Epithelial cell of esophagus (primary cell): Measurements from ENCODE around the gene UPK3A.
"Not testable (repeated sequence)": the region's sequence is repeated elsewhere in the genome, so short reads cannot be mapped to it uniquely, and the experiment has no call there.

ENCODE experiments used
- DNase-seq: peaks from one replicate; pipeline ENCODE4 v3.0.0; 2010; ENCODE audit warnings: low read depth
- H3K4me3 ChIP-seq: 2 replicates; pipeline ENCODE4 v1.5.1; 2011; ENCODE audit warnings: mild to moderate bottlenecking, low read length, control low read depth
- CTCF ChIP-seq: IDR thresholded peaks from 2 replicates; pipeline ENCODE4 v1.5.1; 2011; ENCODE audit warnings: low read depth, mild to moderate bottlenecking, low read length, control low read depth, inconsistent platforms; ENCODE audit not compliant: insufficient read depth; ENCODE audit errors: missing control alignments

The UPK3A gene

GRCh38 chr22:45246060-45246985, 38.4 kb upstream of the UPK3A start:
- no peak for TF ChIP-seq CTCF
- DNase-seq = peak; percentile 97
- no peak overlapping the region for H3K4me3 ChIP-seq

GRCh38 chr22:45248832-45249561, 35.8 kb upstream of the UPK3A start:
- no peak for TF ChIP-seq CTCF

GRCh38 chr22:45251825-45252224, 32.9 kb upstream of the UPK3A start:
- no peak overlapping the region for H3K4me3 ChIP-seq
- DNase-seq = no peak
- no peak for TF ChIP-seq CTCF

More at GRCh38 chr22:45248832-45249561, 35.8 kb upstream of the UPK3A start:
- DNase-seq = peak; percentile 30
- H3K4me3 ChIP-seq = no peak overlapping the region

- no peak for TF ChIP-seq CTCF
- H3K4me3 ChIP-seq = no peak overlapping the region
- no peak for DNase-seq
Observed at GRCh38 chr22:45253039-45253641, 31.6 kb upstream of the UPK3A start.

- no peak overlapping the region for H3K4me3 ChIP-seq
- TF ChIP-seq CTCF = no peak
- no peak for DNase-seq
Observed at GRCh38 chr22:45254388-45254787, 30.4 kb upstream of the UPK3A start.

- TF ChIP-seq CTCF = no peak
- no peak for DNase-seq
Observed at GRCh38 chr22:45254789-45255278, 29.9 kb upstream of the UPK3A start.

GRCh38 chr22:45257941-45258340, 26.8 kb upstream of the UPK3A start:
- H3K4me3 ChIP-seq, DNase-seq: not testable (repeated sequence)

More at GRCh38 chr22:45254789-45255278, 29.9 kb upstream of the UPK3A start:
- no peak overlapping the region for H3K4me3 ChIP-seq
